HG03439 (cell line): ENCODE results near the gene PUSL1.

Source experiments
- ATAC-seq: cut with Tn5 transposase; IDR thresholded peaks from one replicate; pipeline ENCODE4 v1.9.1; 2021; ENCODE audit warnings: mild to moderate bottlenecking, moderate library complexity; ENCODE audit not compliant: unreplicated experiment

PUSL1 gene

DNA sequence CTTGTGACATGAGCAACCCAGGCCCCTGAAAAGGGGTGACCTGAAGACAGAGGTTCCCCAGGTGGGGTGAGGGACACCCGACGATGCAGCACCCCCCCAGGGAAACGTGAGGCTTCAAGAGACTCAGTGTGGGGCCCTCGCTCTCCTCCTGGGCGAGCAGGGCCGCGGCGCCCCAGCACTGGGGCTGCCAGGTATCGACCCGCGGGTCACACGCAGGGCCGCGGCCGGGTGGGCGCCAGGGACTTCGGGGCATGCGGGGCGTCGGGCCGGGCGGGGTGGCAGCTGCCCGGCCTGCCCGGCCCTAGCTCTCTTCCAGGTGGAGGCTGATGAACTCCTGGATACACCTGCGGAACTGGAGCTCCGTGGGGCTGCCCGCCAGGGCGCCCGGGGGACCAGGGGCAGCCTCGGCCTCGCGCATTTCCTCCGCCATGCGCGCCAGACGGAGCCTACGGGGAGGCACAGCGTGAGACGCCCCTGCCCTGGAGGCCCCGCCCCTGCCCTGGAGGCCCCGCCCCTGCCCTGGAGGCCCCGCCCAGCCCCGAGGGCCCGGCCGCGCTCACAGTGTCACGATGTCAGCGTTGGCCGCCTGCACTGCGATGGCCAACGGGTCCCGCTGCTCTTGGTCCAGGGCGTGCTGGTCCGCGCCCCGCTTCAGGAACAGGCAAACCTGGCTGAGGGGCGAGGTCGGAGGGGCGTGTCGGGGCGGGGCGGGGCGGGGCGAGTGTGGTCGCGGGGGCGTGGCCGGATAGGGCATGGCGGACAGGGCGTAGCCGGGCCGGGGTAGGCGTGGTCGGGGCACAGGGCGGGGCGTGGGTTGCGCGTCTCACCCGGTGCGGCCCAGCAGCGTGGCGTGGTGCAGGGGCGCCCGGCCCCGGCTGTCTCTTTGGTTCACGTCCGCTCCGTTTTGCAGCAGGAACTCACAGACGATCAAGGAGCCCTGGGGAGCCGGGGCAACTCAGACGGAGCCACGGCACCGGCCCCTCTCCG lies 14.8 kb upstream of the PUSL1 start:
- ATAC-seq = no peak

- ATAC-seq = no peak
Observed at GRCh38 chr1:1294250-1294890, 14.0 kb upstream of the PUSL1 start.

- no peak for ATAC-seq
Observed at GRCh38 chr1:1295154-1295923, 13.1 kb upstream of the PUSL1 start.

DNA sequence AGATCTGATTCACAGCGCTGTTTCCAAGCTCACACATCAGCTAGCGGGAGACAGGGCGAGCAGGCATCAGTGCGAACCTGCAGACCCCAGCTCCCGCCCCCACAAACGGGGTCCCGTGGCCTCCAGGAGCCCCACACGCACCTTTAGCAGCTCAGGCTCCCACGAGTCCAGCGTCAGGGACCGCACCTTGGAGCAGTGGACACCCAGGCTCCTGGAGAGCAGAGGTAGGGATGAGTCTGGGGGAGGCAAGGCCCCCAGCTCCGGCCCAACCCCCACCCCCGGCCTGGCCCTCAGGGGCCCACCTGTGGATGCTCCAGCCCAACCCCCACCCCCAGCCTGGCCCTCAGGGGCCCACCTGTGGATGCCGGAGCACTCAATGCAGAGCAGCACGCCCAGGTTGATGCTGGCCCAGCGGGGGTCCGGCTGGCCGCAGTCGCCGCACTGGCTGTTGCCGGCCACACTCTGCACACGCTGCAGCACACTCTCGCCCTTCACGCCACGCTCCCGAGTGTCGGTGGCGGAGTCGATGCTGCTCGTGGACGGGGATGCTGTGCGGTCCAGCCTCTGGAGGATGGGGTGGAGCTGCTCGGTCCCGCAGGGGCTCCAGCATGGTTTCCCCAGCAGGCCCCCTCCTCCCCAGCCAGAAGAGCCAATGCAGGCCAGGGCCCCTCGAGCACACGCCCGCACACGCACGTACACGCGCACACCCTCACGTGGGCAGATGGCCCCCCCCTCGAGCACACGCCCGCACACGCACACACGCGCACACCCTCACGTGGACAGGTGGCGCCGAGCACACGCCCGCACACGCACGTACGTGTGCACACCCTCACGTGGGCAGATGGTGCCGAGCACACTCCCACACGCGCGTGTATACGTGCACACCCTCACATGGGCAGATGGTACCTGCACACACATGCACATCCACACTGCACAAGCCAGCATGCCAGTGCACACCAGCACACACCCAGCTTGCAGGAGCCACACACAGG lies 12.0 kb upstream of the PUSL1 start:
- no peak for ATAC-seq

GRCh38 chr1:1297802-1298424 lies 10.5 kb upstream of the PUSL1 start:
- ATAC-seq = no peak

DNA sequence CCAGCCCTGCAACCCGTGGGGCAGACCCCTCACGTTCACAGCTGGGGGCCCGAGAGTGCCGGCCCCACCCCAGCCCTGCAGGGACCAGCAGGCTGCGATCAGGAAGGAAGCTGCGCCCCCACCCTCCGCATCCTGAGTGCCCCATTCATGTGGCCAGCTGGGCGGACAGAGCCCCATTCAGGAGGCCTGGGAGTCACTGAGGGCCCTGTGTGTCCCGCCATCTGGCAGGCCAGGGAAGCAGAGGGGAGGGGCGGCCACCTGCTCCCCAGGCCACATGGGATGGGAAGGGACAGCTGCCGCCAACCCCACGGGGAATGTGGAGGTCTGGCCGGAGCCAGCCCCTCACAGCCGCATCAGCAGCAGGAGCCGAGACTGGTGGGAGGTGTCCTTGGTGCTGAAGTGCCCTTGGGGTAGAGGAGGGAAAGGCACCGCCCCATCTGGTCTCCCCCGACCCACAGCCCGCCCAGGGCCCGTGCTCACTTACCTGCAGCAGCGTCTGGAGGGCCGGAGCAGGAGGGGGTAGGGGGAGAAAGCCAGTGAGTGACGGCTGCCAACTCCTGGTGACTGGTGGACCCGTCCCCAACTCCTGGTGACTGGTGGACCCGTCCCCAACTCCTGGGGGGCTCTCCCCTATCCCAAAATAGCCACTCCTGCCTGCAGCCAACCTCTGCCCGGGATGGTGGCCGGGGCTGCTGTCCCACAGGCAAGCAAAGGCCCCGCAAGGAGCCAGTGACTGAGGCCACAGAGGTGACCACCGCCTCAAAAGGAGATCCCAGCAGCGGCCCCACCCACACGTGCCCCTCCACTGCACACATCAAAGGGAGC lies 9.3 kb upstream of the PUSL1 start:
- ATAC-seq = no peak

DNA sequence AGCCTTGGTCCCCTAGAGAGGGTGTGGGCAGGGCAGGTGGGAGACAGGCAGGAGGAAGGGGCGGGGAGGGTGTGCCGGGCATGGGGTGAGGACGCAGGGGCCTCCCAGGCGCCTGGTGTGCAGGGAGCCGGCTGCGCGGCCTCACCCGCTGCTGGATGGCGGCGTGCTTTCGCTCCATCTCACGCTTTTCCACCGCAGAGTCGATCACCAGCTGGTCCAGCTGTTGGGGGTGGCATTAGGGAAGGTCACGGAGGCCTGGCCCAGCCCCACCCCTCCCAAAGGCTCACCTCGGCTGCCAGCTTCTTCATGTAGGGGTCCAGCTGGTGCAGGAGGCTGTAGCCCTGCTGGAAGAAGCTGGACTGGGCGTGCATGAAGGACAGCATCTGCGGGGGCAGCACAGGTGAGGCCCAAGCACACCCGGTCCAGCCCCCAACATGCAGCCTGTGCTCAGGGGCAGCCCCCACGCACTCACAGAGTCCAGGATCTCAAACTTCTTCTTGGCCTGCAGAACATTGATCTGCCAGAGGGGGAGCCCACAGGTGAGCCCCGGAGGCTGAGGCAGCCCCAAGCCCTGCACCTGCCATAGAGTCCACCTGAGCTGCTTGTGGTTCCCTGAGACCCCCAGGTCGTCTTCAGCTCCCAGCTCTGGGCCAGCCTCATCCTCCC lies 8.6 kb upstream of the PUSL1 start:
- no peak for ATAC-seq

- ATAC-seq = no peak
Observed at GRCh38 chr1:1300352-1300739, 8.1 kb upstream of the PUSL1 start.

- ATAC-seq = no peak
Observed at GRCh38 chr1:1302006-1302430, 6.4 kb upstream of the PUSL1 start.

GRCh38 chr1:1302951-1303509 lies 5.4 kb upstream of the PUSL1 start:
- ATAC-seq = no peak

- ATAC-seq = no peak
Observed at GRCh38 chr1:1303736-1304135, 4.7 kb upstream of the PUSL1 start.

DNA sequence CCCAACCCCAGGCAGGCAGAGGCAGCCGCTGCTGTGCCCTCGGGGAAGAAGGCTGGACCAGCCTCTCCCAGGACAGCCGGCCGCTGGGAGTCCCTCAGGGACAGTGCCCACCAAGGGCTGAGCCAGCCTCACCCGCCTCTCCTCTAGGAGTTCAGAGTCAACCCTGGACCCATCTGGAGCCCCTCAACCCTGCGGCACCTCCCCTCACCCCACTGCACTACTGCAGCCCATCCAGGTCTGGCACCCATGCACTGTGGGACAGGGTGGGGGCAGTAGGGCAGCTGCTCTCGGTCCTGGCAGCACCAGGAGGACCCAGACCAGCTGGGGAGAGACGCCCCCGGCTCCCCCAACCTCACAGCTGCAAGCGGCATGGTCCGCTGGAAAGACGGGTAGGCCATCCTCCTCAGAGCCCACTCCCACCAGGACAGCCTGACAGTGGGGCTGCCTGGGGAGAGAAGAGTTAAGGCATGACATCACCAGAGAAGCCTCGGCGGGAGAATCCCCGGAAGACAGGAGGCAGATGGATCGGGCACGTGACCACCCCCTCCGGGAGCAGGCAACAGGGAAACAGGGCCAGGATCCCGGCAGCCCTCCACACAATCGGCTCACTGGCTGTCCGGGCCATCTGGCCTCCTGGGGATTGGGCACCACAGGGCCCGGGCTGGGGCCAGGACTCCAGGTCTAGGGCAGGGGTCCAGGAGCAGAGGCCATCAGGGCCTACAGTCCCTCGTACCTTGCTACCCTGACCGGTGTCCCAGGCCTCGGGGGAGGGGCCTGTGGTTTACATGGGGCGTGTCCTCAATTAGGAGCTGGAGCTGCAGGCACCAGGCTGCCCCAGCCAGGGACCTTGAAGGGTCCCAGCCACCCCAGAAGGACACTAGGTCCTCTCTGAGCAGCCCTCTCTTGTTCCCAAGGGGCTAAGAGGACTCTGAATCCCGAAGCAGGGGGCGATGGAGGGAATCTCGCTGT lies 3.8 kb upstream of the PUSL1 start:
- no peak for ATAC-seq

DNA sequence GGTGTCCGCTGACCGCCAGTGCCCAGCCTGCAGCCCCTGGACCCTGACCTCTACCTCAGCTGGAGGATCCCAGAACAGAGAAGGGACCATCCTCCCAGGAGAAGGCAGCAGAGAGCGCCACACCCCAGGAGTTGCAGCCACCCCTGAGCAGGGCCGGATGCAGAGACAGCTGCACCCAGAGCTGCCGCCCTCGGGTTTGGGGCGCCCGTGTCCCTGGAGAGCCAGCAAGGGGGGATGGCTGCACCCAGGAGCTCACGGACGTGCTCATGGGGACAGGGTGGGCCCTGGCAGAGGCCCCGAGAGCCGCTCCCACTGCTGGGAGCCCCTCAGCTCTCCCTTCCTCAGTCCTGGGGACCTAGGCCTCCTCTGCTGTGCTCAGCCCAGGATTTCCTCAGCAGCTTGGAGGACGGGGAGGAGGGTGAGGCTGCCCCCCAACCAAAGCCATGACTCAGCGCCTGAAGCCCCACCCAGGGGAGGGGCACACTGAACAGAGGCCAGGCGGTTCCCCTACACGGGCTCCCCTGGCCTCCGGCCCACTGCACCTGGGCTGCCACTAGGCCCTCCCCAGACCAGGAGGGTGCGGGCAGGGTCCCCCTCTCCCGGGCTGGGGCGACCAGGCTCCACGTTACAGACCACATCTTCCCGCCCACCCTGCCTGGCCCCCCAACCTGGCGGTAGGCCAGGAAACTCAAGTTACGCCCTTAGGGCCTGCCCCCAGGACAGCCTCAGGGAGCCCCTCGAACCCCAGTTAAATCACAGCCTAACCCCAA lies 2.9 kb upstream of the PUSL1 start:
- no peak for ATAC-seq

- no peak for ATAC-seq
Observed at GRCh38 chr1:1306070-1306660, 2.2 kb upstream of the PUSL1 start.

GRCh38 chr1:1306661-1307260 lies 1.6 kb upstream of the PUSL1 start:
- ATAC-seq = no peak
